Ishikawa (cell line): Measurements from ENCODE around the gene IZUMO1.

Experiments
- CEBPB ChIP-seq: IDR thresholded peaks from 2 replicates; pipeline ENCODE4 v1.6.1; 2012
- CREB1 ChIP-seq: IDR thresholded peaks from 2 replicates; pipeline ENCODE4 v1.6.1; 2012; ENCODE audit warnings: low read depth
- EGR1 ChIP-seq: IDR thresholded peaks from 2 replicates; pipeline ENCODE4 v1.6.1; 2012
- EP300 ChIP-seq: IDR thresholded peaks from 2 replicates; pipeline ENCODE4 v1.6.1; 2012; ENCODE audit warnings: borderline replicate concordance
- FOXM1 ChIP-seq: IDR thresholded peaks from 2 replicates; pipeline ENCODE4 v1.6.1; 2012; ENCODE audit warnings: low read depth, borderline replicate concordance
- NFIC ChIP-seq: IDR thresholded peaks from 2 replicates; pipeline ENCODE4 v1.6.1; 2012
- RAD21 ChIP-seq: IDR thresholded peaks from 2 replicates; pipeline ENCODE4 v1.6.1; 2012; ENCODE audit warnings: low read depth
- TAF1 ChIP-seq: IDR thresholded peaks from 2 replicates; pipeline ENCODE4 v1.6.1; 2012; ENCODE audit warnings: low read depth, mild to moderate bottlenecking
- TCF12 ChIP-seq: IDR thresholded peaks from 2 replicates; pipeline ENCODE4 v1.6.1; 2012; ENCODE audit warnings: low read depth
- TEAD4 ChIP-seq: IDR thresholded peaks from 2 replicates; pipeline ENCODE4 v1.6.1; 2012
- USF1 ChIP-seq: IDR thresholded peaks from 2 replicates; pipeline ENCODE4 v1.6.1; 2012
- YY1 ChIP-seq: IDR thresholded peaks from 2 replicates; pipeline ENCODE4 v1.6.1; 2012; ENCODE audit warnings: low read depth
- ZBTB7A ChIP-seq: IDR thresholded peaks from 2 replicates; pipeline ENCODE4 v1.6.1; 2012; ENCODE audit warnings: low read depth
- TF ChIP-seq, protein P1 (sequence below): IDR thresholded peaks from 2 replicates; pipeline ENCODE4 v1.6.1; 2012; ENCODE audit warnings: low read depth, mild to moderate bottlenecking
- TF ChIP-seq, protein P2 (sequence below): IDR thresholded peaks from 2 replicates; pipeline ENCODE4 v1.6.1; 2012

The IZUMO1 gene

GRCh38 chr19:48750771-48751504 lies 4.2 kb upstream of the IZUMO1 start:
- TF ChIP-seq ZBTB7A (no peak), CEBPB (no peak), EGR1 (no peak), EP300 (no peak), CREB1 (no peak), YY1 (no peak), USF1 (no peak), TAF1 (no peak), TCF12 (no peak), FOXM1 (no peak), TEAD4 (no peak)
- TF ChIP-seq, protein P1, sequence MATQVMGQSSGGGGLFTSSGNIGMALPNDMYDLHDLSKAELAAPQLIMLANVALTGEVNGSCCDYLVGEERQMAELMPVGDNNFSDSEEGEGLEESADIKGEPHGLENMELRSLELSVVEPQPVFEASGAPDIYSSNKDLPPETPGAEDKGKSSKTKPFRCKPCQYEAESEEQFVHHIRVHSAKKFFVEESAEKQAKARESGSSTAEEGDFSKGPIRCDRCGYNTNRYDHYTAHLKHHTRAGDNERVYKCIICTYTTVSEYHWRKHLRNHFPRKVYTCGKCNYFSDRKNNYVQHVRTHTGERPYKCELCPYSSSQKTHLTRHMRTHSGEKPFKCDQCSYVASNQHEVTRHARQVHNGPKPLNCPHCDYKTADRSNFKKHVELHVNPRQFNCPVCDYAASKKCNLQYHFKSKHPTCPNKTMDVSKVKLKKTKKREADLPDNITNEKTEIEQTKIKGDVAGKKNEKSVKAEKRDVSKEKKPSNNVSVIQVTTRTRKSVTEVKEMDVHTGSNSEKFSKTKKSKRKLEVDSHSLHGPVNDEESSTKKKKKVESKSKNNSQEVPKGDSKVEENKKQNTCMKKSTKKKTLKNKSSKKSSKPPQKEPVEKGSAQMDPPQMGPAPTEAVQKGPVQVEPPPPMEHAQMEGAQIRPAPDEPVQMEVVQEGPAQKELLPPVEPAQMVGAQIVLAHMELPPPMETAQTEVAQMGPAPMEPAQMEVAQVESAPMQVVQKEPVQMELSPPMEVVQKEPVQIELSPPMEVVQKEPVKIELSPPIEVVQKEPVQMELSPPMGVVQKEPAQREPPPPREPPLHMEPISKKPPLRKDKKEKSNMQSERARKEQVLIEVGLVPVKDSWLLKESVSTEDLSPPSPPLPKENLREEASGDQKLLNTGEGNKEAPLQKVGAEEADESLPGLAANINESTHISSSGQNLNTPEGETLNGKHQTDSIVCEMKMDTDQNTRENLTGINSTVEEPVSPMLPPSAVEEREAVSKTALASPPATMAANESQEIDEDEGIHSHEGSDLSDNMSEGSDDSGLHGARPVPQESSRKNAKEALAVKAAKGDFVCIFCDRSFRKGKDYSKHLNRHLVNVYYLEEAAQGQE = no peak
- TF ChIP-seq, protein P2, sequence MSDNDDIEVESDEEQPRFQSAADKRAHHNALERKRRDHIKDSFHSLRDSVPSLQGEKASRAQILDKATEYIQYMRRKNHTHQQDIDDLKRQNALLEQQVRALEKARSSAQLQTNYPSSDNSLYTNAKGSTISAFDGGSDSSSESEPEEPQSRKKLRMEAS = no peak

DNA sequence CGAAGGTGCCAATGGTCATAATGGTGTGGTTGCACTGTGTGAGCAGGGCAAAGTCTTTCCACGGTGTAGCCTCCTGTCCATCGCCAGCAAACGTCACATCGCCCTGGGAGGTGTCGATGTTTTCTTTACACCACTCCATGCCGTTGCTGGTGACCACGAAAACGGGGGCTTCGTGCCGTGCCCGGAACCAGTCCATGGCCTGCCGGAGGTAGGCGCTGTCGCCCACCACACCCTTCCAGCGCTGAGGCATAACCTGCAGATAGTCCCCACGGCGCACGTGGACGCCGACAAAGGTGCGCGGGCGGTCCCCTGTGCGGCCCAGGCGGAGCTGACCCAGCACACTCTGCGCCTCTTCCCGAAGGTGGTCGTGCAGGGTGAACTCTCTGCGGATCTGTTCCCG lies 3.6 kb upstream of the IZUMO1 start:
- TF ChIP-seq ZBTB7A (no peak), CEBPB (no peak), TAF1 (no peak), TCF12 (no peak), CREB1 (no peak), EGR1 (no peak), YY1 (no peak), EP300 (no peak), USF1 (no peak), TEAD4 (no peak), NFIC (no peak), FOXM1 (no peak), RAD21 (no peak)
- TF ChIP-seq, protein P1 = no peak
- TF ChIP-seq, protein P2 = no peak

DNA sequence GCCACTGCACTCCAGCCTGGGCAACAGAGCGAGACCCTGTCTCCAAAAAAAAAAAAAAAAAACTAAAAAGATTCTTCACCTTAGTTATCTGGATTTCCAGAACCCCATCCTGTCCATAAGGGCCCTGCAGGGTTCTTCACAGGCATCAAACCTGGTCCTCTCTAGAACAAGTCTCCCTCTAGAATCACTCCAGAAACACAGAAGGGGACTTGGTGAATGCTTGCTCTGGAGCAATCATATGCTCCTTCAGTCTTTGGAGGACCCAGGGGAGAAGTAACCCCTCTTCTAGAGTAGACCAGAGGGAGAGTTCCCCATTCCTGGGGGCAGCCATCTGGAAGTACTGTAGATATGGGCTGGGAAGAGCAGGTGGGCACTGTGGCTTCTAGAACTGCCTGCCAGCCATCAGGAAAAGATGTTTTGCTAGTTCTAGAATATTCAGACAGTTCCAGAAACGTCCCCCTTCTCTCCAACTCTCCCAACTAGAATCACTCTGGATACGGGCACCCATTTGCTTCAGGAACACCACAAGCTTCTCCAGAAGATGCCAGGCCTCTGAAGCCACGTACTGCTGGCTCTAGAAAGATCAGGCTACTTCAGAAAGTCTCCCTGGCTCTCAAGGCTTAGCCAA lies 3.0 kb upstream of the IZUMO1 start:
- TF ChIP-seq YY1 = no peak

GRCh38 chr19:48746110-48746509 lies 599 bp downstream of the IZUMO1 start:
- TF ChIP-seq NFIC (no peak), YY1 (no peak), TCF12 (no peak), FOXM1 (no peak), EP300 (no peak), TEAD4 (no peak), TAF1 (no peak), RAD21 (no peak), USF1 (no peak), EGR1 (no peak), ZBTB7A (no peak), CREB1 (no peak), CEBPB (no peak)
- TF ChIP-seq, protein P2 = no peak
- TF ChIP-seq, protein P1 = no peak
